Measurements from ENCODE around the gene KRTAP10-5.
"Not testable (repeated sequence)": the region's sequence is repeated elsewhere in the genome, so short reads cannot be mapped to it uniquely, and the experiment has no call there.

The KRTAP10-5 gene

DNA sequence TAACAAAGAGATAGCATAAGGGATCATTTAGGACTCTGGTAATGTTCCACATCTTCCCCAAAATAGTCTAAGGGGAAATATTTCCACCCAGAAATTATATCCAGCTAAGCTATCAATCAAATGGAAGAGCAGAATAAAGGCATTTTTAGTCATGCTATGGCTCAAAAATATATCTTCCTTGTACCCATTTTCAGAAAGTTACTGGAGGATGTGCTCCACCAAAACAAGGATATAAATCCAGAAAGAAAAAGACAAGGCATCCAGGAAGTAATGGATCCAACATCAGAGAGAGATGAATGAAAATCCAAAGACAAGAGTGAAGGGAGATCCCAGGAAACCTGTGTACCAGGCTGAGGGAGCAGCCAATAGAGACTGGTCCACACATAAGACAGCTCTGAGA, 28.8 kb upstream of the KRTAP10-5 start:
- DNase-seq (ENCODE audit: insufficient read length, low spot score) (no peak), FAIRE-seq (no peak)
- TF ChIP-seq, protein P1, sequence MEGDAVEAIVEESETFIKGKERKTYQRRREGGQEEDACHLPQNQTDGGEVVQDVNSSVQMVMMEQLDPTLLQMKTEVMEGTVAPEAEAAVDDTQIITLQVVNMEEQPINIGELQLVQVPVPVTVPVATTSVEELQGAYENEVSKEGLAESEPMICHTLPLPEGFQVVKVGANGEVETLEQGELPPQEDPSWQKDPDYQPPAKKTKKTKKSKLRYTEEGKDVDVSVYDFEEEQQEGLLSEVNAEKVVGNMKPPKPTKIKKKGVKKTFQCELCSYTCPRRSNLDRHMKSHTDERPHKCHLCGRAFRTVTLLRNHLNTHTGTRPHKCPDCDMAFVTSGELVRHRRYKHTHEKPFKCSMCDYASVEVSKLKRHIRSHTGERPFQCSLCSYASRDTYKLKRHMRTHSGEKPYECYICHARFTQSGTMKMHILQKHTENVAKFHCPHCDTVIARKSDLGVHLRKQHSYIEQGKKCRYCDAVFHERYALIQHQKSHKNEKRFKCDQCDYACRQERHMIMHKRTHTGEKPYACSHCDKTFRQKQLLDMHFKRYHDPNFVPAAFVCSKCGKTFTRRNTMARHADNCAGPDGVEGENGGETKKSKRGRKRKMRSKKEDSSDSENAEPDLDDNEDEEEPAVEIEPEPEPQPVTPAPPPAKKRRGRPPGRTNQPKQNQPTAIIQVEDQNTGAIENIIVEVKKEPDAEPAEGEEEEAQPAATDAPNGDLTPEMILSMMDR (IDR thresholded peaks at IDR 0.05; ENCODE audit: insufficient read depth, missing control alignments) = no peak

DNA sequence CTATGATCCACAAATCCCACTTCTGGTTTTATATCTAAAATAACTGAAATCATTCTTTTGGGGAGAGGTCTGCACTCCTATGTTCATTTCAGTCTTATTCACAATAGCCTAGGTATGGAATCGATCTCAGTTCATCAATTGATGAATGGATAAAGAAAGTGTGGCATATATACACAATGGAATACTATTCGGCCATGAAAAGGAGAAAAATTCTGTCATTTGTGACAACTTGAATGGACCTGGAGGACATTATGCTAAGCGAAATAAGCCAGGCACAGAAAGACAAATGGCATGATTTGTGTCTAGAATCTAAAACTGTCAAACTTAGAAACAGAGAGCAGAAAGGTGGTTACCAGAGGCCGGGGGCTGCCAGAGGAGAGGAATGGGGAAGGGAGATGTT, 26.1 kb upstream of the KRTAP10-5 start:
- no peak for DNase-seq (ENCODE audit: insufficient read length, low spot score)
- TF ChIP-seq, protein P1 (IDR thresholded peaks at IDR 0.05; ENCODE audit: insufficient read depth, missing control alignments) = no peak
- no peak for FAIRE-seq

DNA sequence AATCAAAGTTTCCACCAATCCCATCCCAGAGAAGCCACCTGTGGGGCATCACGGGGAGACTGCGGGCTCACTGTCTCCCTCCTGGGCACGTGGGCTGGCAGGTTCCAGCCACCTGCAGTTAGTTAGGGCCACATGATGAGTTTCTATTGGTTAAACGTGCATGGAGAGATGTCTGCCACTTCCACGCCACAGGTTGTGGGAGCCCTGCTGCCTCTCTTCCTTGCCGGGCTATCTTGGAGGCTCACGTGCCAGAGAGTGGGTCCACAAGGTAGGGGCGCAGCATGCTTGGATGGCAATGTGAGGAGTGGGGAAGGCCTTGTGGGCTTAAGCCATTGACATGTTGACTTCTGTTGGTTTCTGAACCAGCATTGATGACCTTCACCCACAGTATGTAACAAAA, 23.5 kb upstream of the KRTAP10-5 start:
- TF ChIP-seq, protein P1 (IDR thresholded peaks at IDR 0.05; ENCODE audit: insufficient read depth, missing control alignments) = no peak
- DNase-seq (ENCODE audit: insufficient read length, low spot score) (no peak), FAIRE-seq (no peak)

DNA sequence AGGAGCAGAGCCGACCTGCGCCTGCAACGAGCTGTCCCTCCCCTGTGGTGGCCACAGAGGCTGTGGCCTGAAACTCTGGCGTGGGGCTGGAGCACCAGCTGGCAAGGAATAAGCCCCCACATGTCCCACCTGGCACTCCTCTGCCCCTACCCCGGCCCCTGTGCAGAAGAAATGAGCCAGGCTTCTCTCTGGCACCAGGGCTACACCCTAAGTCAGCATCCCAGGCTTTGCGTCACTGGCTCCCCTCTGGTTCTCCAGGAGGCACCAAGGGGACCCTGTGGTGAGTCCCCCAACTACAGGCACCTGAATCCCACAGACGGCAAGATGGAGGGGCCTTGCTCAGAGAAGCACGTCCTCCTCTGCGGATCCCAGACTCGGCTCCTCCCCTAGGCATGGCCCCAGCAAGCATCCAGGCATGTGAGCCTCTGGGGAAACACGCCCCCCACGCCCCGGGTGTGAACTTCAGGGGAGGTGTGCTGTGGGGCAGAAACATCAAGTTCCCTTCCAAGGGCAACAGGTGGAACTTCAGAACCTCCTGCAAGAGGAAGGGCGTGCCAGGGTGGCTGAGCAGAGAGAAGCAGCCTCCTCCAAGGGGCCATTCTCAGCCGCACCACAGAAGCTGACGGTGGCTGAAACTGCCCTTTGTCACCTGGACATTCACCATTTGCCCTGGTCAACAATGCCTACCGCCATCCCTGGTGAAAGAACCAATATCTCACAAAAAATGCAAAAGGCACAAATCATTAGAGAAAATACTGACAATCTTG, 22.9 kb upstream of the KRTAP10-5 start:
- TF ChIP-seq, protein P1 (IDR thresholded peaks at IDR 0.05; ENCODE audit: insufficient read depth, missing control alignments) = no peak
- no peak for FAIRE-seq
- DNase-seq (ENCODE audit: insufficient read length, low spot score) = no peak

DNA sequence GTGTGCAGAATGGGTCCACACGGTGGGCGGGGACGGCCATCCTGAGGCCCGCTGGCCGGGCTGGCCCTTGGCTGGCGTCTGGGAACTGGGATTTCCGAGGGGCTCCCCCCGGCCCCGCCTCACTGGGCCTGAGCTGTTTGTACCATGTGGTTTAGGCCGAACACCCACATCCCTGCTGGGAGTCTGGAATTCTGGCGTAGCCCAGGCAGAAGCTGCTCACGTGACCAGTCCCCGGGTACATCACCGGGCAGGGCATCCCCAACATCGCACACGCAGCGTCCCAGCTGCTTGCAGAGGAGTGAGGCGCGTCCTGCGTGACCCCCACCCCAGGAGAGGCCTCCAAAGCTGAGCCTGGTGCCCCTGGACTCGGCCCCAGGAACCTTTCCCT, 22.1 kb upstream of the KRTAP10-5 start:
- TF ChIP-seq, protein P1 (IDR thresholded peaks at IDR 0.05; ENCODE audit: insufficient read depth, missing control alignments) = no peak
- FAIRE-seq (no peak), DNase-seq (ENCODE audit: insufficient read length, low spot score) (no peak)

DNA sequence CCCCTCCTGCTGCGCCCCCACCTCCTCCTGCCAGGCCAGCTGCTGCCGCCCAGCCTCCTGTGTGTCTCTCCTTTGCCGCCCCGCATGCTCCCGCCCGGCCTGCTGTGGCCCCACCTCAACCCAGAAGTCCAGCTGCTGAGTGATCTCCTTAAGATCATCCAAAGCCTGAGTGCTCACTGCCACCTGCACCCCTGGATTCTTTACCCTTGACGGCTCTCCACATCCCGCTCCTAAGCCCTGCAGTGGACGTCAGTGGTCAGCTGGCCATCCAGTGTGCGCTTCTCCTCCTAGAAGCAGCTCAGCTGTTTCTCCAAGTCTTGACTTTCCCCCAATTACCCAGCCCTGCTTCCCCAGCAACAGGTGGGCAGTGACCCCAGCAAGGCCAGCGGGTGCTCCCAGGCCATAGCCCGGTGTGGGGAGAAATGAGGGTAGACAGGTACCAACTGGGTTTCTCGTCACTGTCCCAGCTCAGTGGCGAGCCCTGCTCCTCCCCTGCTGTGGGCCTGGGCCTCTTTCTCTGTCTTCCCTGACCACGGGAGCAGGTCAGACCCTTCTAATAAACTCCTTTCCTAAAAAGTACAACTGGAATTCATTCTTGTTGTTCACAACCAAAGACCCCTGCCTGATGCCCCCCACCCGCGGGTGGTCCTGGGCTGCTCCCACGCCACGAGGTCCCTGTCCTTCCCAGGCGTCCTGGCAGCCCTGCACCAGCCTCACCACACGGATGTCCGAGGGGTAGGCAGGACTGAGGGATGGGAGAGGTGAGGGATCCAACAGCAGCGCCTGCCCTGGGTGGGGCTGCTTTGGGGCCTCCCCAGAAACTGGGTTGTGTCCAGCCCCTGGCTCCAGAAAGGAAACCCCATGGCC, 21.4 kb upstream of the KRTAP10-5 start:
- TF ChIP-seq, protein P1 (IDR thresholded peaks at IDR 0.05; ENCODE audit: insufficient read depth, missing control alignments) = no peak
- DNase-seq (ENCODE audit: insufficient read length, low spot score) = no peak
- no peak for FAIRE-seq

DNA sequence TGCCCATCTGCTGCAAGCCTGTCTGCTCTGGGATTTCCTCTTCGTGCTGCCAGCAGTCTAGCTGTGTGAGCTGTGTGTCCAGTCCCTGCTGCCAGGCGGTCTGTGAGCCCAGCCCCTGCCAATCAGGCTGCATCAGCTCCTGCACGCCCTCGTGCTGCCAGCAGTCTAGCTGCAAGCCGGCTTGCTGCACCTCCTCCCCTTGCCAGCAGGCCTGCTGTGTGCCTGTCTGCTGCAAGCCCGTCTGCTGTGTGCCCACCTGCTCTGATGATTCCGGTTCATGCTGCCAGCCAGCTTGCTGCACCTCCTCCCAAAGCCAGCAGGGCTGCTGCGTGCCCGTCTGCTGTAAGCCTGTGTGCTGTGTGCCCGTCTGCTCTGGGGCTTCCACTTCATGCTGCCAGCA, 20.7 kb upstream of the KRTAP10-5 start:
- not testable (repeated sequence) for FAIRE-seq; DNase-seq (ENCODE audit: insufficient read length, low spot score)

DNA sequence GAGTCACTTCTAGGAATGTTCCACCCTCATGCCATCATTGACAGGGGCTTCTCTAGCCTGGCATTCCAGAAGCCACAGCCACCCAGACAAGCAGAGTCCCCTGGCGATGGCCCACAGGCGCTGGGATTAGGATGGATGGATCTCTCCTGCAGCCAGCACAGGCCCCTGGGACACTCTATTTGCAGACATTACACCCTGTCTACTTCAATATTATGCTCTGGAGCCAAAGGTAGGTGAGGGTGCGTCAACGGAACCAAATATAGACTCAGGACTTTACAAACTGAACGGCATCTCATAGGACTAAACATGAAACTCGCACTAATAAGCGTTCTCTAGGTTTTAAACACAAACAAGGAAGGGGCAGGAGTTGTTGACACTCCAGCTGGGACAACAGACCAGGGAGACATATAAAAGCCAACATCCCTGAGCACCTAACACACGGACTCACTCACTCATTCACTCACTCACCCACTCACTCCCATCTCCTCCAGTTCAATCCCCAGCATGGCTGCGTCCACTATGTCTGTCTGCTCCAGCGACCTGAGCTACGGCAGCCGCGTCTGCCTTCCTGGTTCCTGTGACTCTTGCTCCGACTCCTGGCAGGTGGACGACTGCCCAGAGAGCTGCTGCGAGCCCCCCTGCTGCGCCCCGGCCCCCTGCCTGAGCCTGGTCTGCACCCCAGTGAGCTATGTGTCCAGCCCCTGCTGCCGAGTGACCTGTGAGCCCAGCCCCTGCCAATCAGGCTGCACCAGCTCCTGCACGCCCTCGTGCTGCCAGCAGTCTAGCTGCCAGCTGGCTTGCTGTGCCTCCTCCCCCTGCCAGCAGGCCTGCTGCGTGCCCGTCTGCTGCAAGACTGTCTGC, 19.9 kb upstream of the KRTAP10-5 start, which contains the start of gene KRTAP10-7:
KRTAP10-7 (plus strand) TSS at position 480 of the 861 bp plus-strand sequence; CDS start at position 505, 25 bp downstream.
- DNase-seq (ENCODE audit: insufficient read length, low spot score); FAIRE-seq: not testable (repeated sequence)

Measured in D721Med (cell line).